Renal cortical epithelial cell (primary cell): ENCODE data around the gene MAN2C1. TPM values are rescaled to one million over a fixed set of nuclear protein-coding genes. Genes with fewer than 3 reads are reported as not detected.
"Not testable (repeated sequence)": the region's sequence is repeated elsewhere in the genome, so short reads cannot be mapped to it uniquely, and the experiment has no call there.

Source experiments
- DNase-seq: peaks from one replicate; pipeline ENCODE4 v3.0.0-alpha.2; 2011; ENCODE audit warnings: low read depth
- total RNA-seq: library from RNA; depleted of rRNA; stranded (reverse); fragments of >200 nt; gene quantifications from 2 replicates; pipeline ENCODE4 v1.2.3, GENCODE V29; 2014

MAN2C1 gene
- 38.0 and 66.6 TPM in 2 replicates for total RNA-seq

- peak; percentile 94 for DNase-seq
Measured at GRCh38 chr15:75367913-75368688, at the start of gene MAN2C1. Gene MAN2C1 (minus strand): TSS chr15:75368607. CDS start chr15:75368583, 24 bp downstream.

GRCh38 chr15:75416584-75416983 is 48.2 kb upstream of the MAN2C1 start:
- DNase-seq: no peak

- DNase-seq: no peak
Measured at GRCh38 chr15:75410196-75410595, 41.8 kb upstream of the MAN2C1 start.

- DNase-seq: no peak
Measured at GRCh38 chr15:75407083-75407482, 38.7 kb upstream of the MAN2C1 start.

GRCh38 chr15:75403892-75404291 is 35.5 kb upstream of the MAN2C1 start:
- no peak for DNase-seq

- DNase-seq: no peak
Measured at GRCh38 chr15:75397494-75397893, 29.1 kb upstream of the MAN2C1 start.

- DNase-seq: no peak
Measured at GRCh38 chr15:75389791-75390382, 21.5 kb upstream of the MAN2C1 start.

GRCh38 chr15:75383986-75384385 is 15.6 kb upstream of the MAN2C1 start:
- not testable (repeated sequence) for DNase-seq

- no peak for DNase-seq
Measured at GRCh38 chr15:75380773-75381172, 12.4 kb upstream of the MAN2C1 start.

- DNase-seq: no peak
Measured at GRCh38 chr15:75371901-75372688, 3.7 kb upstream of the MAN2C1 start.

- no peak for DNase-seq
Measured at GRCh38 chr15:75371486-75371885, 3.1 kb upstream of the MAN2C1 start.

GRCh38 chr15:75369897-75370581 is 1.6 kb upstream of the MAN2C1 start:
- no peak for DNase-seq

- DNase-seq: no peak
Measured at GRCh38 chr15:75368689-75369239, 357 bp upstream of the MAN2C1 start.

GRCh38 chr15:75367406-75367912 is 948 bp downstream of the MAN2C1 start:
- no peak for DNase-seq

GRCh38 chr15:75367006-75367405 is 1.4 kb downstream of the MAN2C1 start:
- no peak for DNase-seq

- DNase-seq: no peak
Measured at GRCh38 chr15:75366163-75366562, 2.2 kb downstream of the MAN2C1 start.

GRCh38 chr15:75364881-75365280 is 3.5 kb downstream of the MAN2C1 start:
- DNase-seq: no peak

- DNase-seq: no peak
Measured at GRCh38 chr15:75363786-75364185, 4.6 kb downstream of the MAN2C1 start.

GRCh38 chr15:75362642-75363249 is 5.7 kb downstream of the MAN2C1 start:
- DNase-seq: no peak

GRCh38 chr15:75361989-75362641 is 6.3 kb downstream of the MAN2C1 start:
- no peak for DNase-seq
